ENCODE results near the gene MBNL3.
"Not testable (repeated sequence)": the region's sequence is repeated elsewhere in the genome, so short reads cannot be mapped to it uniquely, and the experiment has no call there.

MBNL3 gene

GRCh38 chrX:132367984-132368383, 120.9 kb downstream of the MBNL3 start:
- no peak for DNase-seq

- no peak for DNase-seq
Measured at GRCh38 chrX:132367314-132367713, 121.5 kb downstream of the MBNL3 start.

- no peak for DNase-seq
Measured at GRCh38 chrX:132365490-132365889, 123.3 kb downstream of the MBNL3 start.

- DNase-seq: no peak
Measured at GRCh38 chrX:132364313-132364712, 124.5 kb downstream of the MBNL3 start.

GRCh38 chrX:132353430-132353829, 135.4 kb downstream of the MBNL3 start:
- no peak for DNase-seq

- no peak for DNase-seq
Measured at GRCh38 chrX:132336172-132336571, 152.7 kb downstream of the MBNL3 start.

GRCh38 chrX:132333351-132333750, 155.5 kb downstream of the MBNL3 start:
- DNase-seq: no peak

GRCh38 chrX:132331532-132331931, 157.3 kb downstream of the MBNL3 start:
- DNase-seq: no peak

- no peak for DNase-seq
Measured at GRCh38 chrX:132331000-132331399, 157.8 kb downstream of the MBNL3 start.

GRCh38 chrX:132330156-132330729, 158.6 kb downstream of the MBNL3 start:
- DNase-seq: no peak

- DNase-seq: not testable (repeated sequence)
Measured at GRCh38 chrX:132326960-132327359, 161.9 kb downstream of the MBNL3 start.
